ENCODE measurements around the gene CCDC6. TPM values are rescaled to one million over a fixed set of nuclear protein-coding genes. Genes with fewer than 3 reads are reported as not detected.

CCDC6 gene
- total RNA-seq, 1 donor from 2014 or later: 47.4 TPM

DNA sequence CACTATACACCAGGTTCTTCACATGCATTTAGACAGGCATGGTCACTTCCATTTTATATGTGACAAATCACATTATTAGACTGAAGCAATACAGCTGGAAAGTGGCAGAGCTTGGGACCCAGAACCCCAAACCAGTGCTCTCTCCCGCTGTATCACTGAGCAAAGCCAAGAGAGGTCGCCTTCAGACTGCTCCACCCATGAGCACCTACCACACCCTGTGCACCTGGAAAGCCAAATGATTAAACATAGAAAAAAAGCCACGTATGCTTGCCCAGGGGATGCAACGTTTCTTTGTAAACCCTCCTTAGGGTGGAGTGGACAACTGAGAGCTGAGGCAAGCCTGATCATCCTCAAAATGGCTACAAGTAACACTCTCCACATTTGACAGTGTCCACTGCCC lies 72.5 kb downstream of the CCDC6 start:
- Histone ChIP-seq H3K27me3 (no peaks in the 10 kb centered on the region), H3K36me3 (peaks cover 0 to 6% of the 10 kb centered on the region in 2 donors), H3K9me3 (no peaks in the 10 kb centered on the region), H3K4me3 (no peak overlapping the region), H3K4me1 (peaks cover 23% of the 10 kb centered on the region), H3K27ac (no peak overlapping the region)
- no peak for DNase-seq (ENCODE audit: extremely low spot score in 2 of 2)
- intact Hi-C loops (cut with DNase I): loop anchor here (10.0 kb wide), 1 partner anchor 209 kb away; no protein-coding TSS in a partner anchor
- no peak for TF ChIP-seq POLR2AphosphoS5 (IDR thresholded peaks at IDR 0.05; ENCODE audit: insufficient read depth in 1 of 2, low read depth in 1 of 2)
- TF ChIP-seq, protein P1, sequence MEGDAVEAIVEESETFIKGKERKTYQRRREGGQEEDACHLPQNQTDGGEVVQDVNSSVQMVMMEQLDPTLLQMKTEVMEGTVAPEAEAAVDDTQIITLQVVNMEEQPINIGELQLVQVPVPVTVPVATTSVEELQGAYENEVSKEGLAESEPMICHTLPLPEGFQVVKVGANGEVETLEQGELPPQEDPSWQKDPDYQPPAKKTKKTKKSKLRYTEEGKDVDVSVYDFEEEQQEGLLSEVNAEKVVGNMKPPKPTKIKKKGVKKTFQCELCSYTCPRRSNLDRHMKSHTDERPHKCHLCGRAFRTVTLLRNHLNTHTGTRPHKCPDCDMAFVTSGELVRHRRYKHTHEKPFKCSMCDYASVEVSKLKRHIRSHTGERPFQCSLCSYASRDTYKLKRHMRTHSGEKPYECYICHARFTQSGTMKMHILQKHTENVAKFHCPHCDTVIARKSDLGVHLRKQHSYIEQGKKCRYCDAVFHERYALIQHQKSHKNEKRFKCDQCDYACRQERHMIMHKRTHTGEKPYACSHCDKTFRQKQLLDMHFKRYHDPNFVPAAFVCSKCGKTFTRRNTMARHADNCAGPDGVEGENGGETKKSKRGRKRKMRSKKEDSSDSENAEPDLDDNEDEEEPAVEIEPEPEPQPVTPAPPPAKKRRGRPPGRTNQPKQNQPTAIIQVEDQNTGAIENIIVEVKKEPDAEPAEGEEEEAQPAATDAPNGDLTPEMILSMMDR (IDR thresholded peaks at IDR 0.05): no peak

DNA sequence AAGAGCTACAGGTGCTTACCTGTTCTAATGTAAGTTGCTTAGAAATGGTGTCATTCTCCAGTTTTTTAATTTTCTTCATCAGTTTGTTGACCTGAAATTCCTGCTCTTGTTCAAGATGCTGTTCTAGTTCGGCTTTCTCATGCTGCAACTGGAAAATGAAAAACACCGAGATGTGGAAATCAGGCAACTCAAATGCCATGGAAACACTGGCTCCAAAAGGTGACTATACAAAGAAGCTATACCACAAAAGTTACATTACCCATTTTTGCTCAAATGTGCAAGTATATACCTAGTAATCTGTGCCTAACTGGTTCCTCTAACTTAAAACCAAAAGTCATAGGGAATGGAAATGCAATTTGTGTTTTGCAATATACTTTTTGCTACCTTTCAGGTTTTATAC lies 73.8 kb downstream of the CCDC6 start:
- H3K27me3 ChIP-seq: no peaks in the 10 kb centered on the region
- no peak overlapping the region for H3K4me3 ChIP-seq
- H3K36me3 ChIP-seq: peaks cover 0 to 6% of the 10 kb centered on the region in 2 donors
- TF ChIP-seq, protein P1 (IDR thresholded peaks at IDR 0.05): no peak
- no peak for TF ChIP-seq POLR2AphosphoS5 (IDR thresholded peaks at IDR 0.05; ENCODE audit: insufficient read depth in 1 of 2, low read depth in 1 of 2)
- no peak for TF ChIP-seq POLR2A (IDR thresholded peaks at IDR 0.05)
- DNase-seq (ENCODE audit: extremely low spot score in 2 of 2): no peak
- intact Hi-C loops (cut with DNase I): loop anchor here (10.0 kb wide), 1 partner anchor 208 kb away; no protein-coding TSS in a partner anchor
- no peaks in the 10 kb centered on the region for H3K9me3 ChIP-seq
- peaks cover 17% of the 10 kb centered on the region for H3K4me1 ChIP-seq
- no peak overlapping the region for H3K27ac ChIP-seq

DNA sequence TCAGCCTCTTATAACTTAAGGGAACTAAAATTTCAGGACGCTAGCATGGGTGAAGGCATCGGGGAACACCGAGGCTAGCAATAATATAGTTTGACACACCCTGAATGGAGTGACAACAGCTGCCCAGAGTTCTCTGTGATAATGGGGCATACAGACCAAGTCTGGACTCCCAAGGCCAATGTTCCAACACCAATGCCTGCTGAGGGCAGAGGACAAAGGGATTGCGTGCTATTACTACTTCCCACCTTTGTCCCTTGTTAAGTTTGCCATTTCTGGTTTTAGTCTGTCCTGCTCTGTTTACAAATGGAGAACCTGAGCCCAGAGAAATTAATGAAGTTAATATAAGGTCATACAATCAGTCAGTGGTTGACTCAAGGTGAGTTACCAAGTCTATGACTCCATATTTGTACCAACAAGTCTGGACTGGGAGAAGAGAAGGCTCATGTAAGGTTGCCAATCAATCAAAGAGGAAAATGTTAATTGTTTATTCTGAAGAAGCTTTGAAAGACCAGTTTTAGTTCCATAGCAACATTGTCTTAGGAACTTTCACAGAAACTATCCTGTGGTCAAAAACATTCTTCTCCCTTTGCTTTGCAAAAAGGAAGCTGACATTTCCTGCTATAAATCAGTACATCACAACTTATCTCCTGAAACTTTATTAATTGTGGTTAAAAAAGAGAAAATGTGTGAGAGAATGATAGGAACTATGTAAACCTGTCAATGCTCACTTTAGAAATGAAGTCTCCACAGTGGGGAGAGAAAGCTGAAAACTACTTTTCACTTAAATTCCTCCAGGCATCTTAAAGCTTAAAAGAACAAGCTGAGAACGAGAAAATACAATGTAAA lies 74.5 kb downstream of the CCDC6 start:
- TF ChIP-seq POLR2AphosphoS5 (IDR thresholded peaks at IDR 0.05; ENCODE audit: insufficient read depth in 1 of 2, low read depth in 1 of 2) (no peak), POLR2A (IDR thresholded peaks at IDR 0.05) (no peak)
- TF ChIP-seq, protein P1 (IDR thresholded peaks at IDR 0.05): no peak
- H3K4me1 ChIP-seq: peaks cover 21% of the 10 kb centered on the region
- intact Hi-C loops (cut with DNase I): loop anchor here (10.0 kb wide), 1 partner anchor 207 kb away; no protein-coding TSS in a partner anchor
- H3K36me3 ChIP-seq: peaks cover 0 to 6% of the 10 kb centered on the region in 2 donors
- no peak overlapping the region for H3K27ac ChIP-seq
- H3K4me3 ChIP-seq: no peak overlapping the region
- no peak for DNase-seq (ENCODE audit: extremely low spot score in 2 of 2)
- no peaks in the 10 kb centered on the region for H3K9me3 ChIP-seq
- no peaks in the 10 kb centered on the region for H3K27me3 ChIP-seq

DNA sequence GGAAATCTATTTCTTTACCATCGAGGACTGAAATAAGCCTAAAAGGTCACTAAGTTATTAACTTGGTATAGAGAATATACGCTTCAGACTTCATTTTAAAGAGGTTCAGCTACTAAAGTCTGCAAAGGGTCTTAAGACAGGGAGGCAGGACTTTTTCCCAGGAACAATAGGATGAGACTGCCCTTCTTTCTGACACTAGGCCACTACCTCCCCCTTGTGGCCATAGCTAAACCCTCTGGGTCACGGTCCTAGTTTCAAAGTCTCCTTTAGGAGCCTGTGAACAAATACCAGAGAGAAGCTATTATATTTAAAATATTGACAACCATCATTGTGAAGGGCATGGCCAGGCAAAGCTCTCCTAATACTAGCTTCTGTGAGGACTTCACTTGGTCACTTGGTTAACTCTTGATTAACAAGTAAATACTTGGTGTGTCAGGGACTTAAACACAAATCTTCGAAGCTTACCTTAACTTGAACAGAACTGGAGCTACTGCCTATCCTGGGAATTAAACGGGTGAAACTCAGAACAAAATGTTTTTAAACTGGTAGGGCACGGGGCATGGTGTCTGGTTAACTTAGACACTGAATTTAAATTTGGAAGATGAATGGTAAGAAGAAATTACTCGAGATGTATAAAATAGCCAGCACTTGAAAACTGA lies 75.6 kb downstream of the CCDC6 start:
- H3K27me3 ChIP-seq: no peaks in the 10 kb centered on the region
- H3K27ac ChIP-seq: no peak overlapping the region
- peaks cover 0 to 6% of the 10 kb centered on the region in 2 donors for H3K36me3 ChIP-seq
- DNase-seq (ENCODE audit: extremely low spot score in 2 of 2): no peak
- H3K4me3 ChIP-seq: no peak overlapping the region
- TF ChIP-seq POLR2AphosphoS5 (IDR thresholded peaks at IDR 0.05; ENCODE audit: insufficient read depth in 1 of 2, low read depth in 1 of 2): no peak
- TF ChIP-seq POLR2A (IDR thresholded peaks at IDR 0.05): no peak
- TF ChIP-seq, protein P1 (IDR thresholded peaks at IDR 0.05): peak; percentile 36 to 65 (median 50)
- peaks cover 23% of the 10 kb centered on the region for H3K4me1 ChIP-seq
- intact Hi-C loops (cut with DNase I): loop anchor here (10.0 kb wide), 1 partner anchor 206 kb away; no protein-coding TSS in a partner anchor
- H3K9me3 ChIP-seq: no peaks in the 10 kb centered on the region

Measured in vagina (tissue), 2 donors.